ENCODE results near the gene CTSK.

The CTSK gene

GRCh38 chr1:150751443-150751842, 56.6 kb downstream of the CTSK start:
- no peak for DNase-seq

- no peak for DNase-seq
Observed at GRCh38 chr1:150749720-150750311, 58.2 kb downstream of the CTSK start.

- no peak for DNase-seq
Observed at GRCh38 chr1:150748878-150749719, 59.0 kb downstream of the CTSK start.
